Neural cell (in vitro differentiated cells): Measurements from ENCODE around the gene SMPD2. TPM values are rescaled to one million over a fixed set of nuclear protein-coding genes. Genes with fewer than 3 reads are reported as not detected.

Experiments used
- H2AFZ ChIP-seq: fragments of 200-600, 300-800 bp; sonication (generic), shearing (Covaris generic); 2 replicates; pipeline ENCODE4 v1.6.0; 2014; ENCODE audit warnings: low read depth, mild to moderate bottlenecking, antibody characterized with exemption, low read length, moderate library complexity
- H3F3A ChIP-seq: fragments of 200-600 bp; shearing (Covaris generic); 2 replicates; pipeline ENCODE4 v1.6.1; 2016; ENCODE audit warnings: mild to moderate bottlenecking, moderate library complexity, mixed read lengths, antibody characterized with exemption, low read length; ENCODE audit not compliant: insufficient read depth, poor library complexity, severe bottlenecking
- H3K27ac ChIP-seq: fragments of 200-600, 300-800 bp; sonication (generic), shearing (Covaris generic); 2 replicates; pipeline ENCODE4 v1.5.1; 2014; ENCODE audit warnings: mild to moderate bottlenecking, low read length, moderate library complexity
- H3K27me3 ChIP-seq: fragments of 300-800, 200-600 bp; sonication (generic), shearing (Covaris generic); 2 replicates; pipeline ENCODE4 v1.6.0; 2014; ENCODE audit warnings: mild to moderate bottlenecking, low read depth, low read length, moderate library complexity; ENCODE audit not compliant: insufficient read depth
- H3K36me3 ChIP-seq: fragments of 300-800, 200-600 bp; sonication (generic), shearing (Covaris generic); 2 replicates; pipeline ENCODE4 v1.5.1; 2014; ENCODE audit warnings: mild to moderate bottlenecking, antibody characterized with exemption, low read length, moderate library complexity; ENCODE audit not compliant: insufficient read depth
- H3K4me2 ChIP-seq: fragments of 300-800, 200-600 bp; sonication (generic), shearing (Covaris generic); 2 replicates; pipeline ENCODE4 v1.6.0; 2014; ENCODE audit warnings: mild to moderate bottlenecking, low read length
- H3K4me3 ChIP-seq: fragments of 300-800, 200-600 bp; sonication (generic), shearing (Covaris generic); 2 replicates; pipeline ENCODE4 v1.5.1; 2014; ENCODE audit warnings: mild to moderate bottlenecking, low read length, moderate library complexity
- H3K79me2 ChIP-seq: fragments of 200-600 bp; shearing (Covaris generic); replicated peaks from 2 replicates; pipeline ENCODE4 v1.6.0; 2014; ENCODE audit warnings: mild to moderate bottlenecking, low read length, moderate library complexity; ENCODE audit not compliant: insufficient read depth
- H3K9ac ChIP-seq: fragments of 300-800, 200-600 bp; sonication (generic), shearing (Covaris generic); 2 replicates; pipeline ENCODE4 v1.6.1; 2016; ENCODE audit warnings: mild to moderate bottlenecking, low read length, mixed read lengths
- H3K9me2 ChIP-seq: fragments of 200-600 bp; shearing (Covaris generic); 2 replicates; pipeline ENCODE4 v1.6.1; 2016; ENCODE audit warnings: mild to moderate bottlenecking, low read length, mixed read lengths; ENCODE audit not compliant: insufficient read depth
- H3K9me3 ChIP-seq: fragments of 200-600, 300-800 bp; sonication (generic), shearing (Covaris generic); 2 replicates; pipeline ENCODE4 v1.6.1; 2016; ENCODE audit warnings: mild to moderate bottlenecking, mixed run types, low read length, moderate library complexity, mixed read lengths
- H4K20me1 ChIP-seq: fragments of 200-600 bp; shearing (Covaris generic); 2 replicates; pipeline ENCODE4 v1.6.1; 2016; ENCODE audit warnings: mild to moderate bottlenecking, mixed run types; ENCODE audit not compliant: insufficient read depth
- EP300 ChIP-seq: fragments of 450-650 bp; conservative IDR thresholded peaks from 2 replicates; pipeline ENCODE4 v1.6.1; 2014; ENCODE audit warnings: antibody characterized with exemption, mild to moderate bottlenecking, moderate library complexity; ENCODE audit not compliant: poor library complexity, severe bottlenecking
- EZH2 ChIP-seq: fragments of 200-600, 300-800 bp; shearing (Covaris generic), sonication (generic); IDR thresholded peaks from 2 replicates; pipeline ENCODE4 v1.6.1; 2014; ENCODE audit warnings: antibody characterized with exemption, low read length, borderline replicate concordance, mild to moderate bottlenecking; ENCODE audit not compliant: insufficient read depth, poor library complexity, severe bottlenecking
- MXI1 ChIP-seq: fragments of 450-650 bp; conservative IDR thresholded peaks from 2 replicates; pipeline ENCODE4 v1.6.1; 2014; ENCODE audit warnings: antibody characterized with exemption, mild to moderate bottlenecking; ENCODE audit not compliant: poor library complexity, severe bottlenecking
- POLR2AphosphoS5 ChIP-seq: IDR thresholded peaks from 2 replicates; pipeline ENCODE4 v1.6.1; 2012
- RAD21 ChIP-seq: fragments of 450-650 bp; conservative IDR thresholded peaks from 2 replicates; pipeline ENCODE4 v1.6.1; 2014; ENCODE audit warnings: antibody characterized with exemption, mild to moderate bottlenecking, moderate library complexity
- SMC3 ChIP-seq: fragments of 450-650 bp; conservative IDR thresholded peaks from 2 replicates; pipeline ENCODE4 v1.6.1; 2014; ENCODE audit warnings: antibody characterized with exemption, mild to moderate bottlenecking, moderate library complexity; ENCODE audit not compliant: poor library complexity
- TAF1 ChIP-seq: IDR thresholded peaks from 2 replicates; pipeline ENCODE4 v1.6.1; 2012; ENCODE audit warnings: low read depth
- polyA plus RNA-seq: library from polyadenylated mRNA; depleted of rRNA; stranded (reverse); fragments of >200 nt; gene quantifications from 2 replicates; pipeline ENCODE4 v1.2.3, GENCODE V29; 2014
- TF ChIP-seq, protein P1 (sequence below): IDR thresholded peaks from 2 replicates; pipeline ENCODE4 v1.6.1; 2012; ENCODE audit warnings: borderline replicate concordance
- TF ChIP-seq, protein P2 (sequence below): fragments of 450-650 bp; IDR thresholded peaks from 2 replicates; pipeline ENCODE4 v1.5.1; 2014; ENCODE audit warnings: antibody characterized with exemption, mild to moderate bottlenecking, moderate library complexity; ENCODE audit not compliant: poor library complexity, severe bottlenecking

SMPD2 gene
- polyA plus RNA-seq, 1 donor from 2014 or later, result 8.0 TPM

DNA sequence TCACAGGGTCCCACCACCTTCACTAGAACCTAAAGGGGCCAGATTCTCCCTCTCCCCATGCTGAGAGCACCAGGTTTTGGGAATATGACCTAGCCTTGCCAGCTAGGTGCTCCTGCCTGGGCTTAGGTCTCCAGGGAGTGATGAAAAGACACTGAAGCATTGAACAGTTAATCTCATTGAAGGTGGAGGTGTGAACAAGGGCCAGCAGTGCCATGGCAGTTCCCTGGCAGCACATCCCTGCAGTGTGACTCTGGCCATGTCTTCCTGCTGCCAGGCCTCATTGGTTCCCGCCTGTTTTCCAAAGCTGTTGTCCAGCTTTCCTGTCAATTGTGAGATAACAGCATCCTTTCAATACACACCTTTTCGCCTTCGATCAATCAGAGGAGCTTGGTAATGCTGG, 11.0 kb upstream of the SMPD2 start:
- Histone ChIP-seq H3K27ac (no peak overlapping the region), H3K9me3 (no peaks in the 10 kb centered on the region), H4K20me1 (no peaks in the 10 kb centered on the region), H2AFZ (no peak overlapping the region), H3K4me2 (no peak overlapping the region), H3K9ac (no peak overlapping the region), H3K9me2 (no peaks in the 10 kb centered on the region), H3K36me3 (no peaks in the 10 kb centered on the region), H3K4me3 (no peak overlapping the region), H3K27me3 (no peaks in the 10 kb centered on the region), H3F3A (no peaks in the 10 kb centered on the region), H3K79me2 (no peaks in the 10 kb centered on the region)
- no peak for TF ChIP-seq RAD21
- TF ChIP-seq, protein P1, sequence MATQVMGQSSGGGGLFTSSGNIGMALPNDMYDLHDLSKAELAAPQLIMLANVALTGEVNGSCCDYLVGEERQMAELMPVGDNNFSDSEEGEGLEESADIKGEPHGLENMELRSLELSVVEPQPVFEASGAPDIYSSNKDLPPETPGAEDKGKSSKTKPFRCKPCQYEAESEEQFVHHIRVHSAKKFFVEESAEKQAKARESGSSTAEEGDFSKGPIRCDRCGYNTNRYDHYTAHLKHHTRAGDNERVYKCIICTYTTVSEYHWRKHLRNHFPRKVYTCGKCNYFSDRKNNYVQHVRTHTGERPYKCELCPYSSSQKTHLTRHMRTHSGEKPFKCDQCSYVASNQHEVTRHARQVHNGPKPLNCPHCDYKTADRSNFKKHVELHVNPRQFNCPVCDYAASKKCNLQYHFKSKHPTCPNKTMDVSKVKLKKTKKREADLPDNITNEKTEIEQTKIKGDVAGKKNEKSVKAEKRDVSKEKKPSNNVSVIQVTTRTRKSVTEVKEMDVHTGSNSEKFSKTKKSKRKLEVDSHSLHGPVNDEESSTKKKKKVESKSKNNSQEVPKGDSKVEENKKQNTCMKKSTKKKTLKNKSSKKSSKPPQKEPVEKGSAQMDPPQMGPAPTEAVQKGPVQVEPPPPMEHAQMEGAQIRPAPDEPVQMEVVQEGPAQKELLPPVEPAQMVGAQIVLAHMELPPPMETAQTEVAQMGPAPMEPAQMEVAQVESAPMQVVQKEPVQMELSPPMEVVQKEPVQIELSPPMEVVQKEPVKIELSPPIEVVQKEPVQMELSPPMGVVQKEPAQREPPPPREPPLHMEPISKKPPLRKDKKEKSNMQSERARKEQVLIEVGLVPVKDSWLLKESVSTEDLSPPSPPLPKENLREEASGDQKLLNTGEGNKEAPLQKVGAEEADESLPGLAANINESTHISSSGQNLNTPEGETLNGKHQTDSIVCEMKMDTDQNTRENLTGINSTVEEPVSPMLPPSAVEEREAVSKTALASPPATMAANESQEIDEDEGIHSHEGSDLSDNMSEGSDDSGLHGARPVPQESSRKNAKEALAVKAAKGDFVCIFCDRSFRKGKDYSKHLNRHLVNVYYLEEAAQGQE, result no peak

DNA sequence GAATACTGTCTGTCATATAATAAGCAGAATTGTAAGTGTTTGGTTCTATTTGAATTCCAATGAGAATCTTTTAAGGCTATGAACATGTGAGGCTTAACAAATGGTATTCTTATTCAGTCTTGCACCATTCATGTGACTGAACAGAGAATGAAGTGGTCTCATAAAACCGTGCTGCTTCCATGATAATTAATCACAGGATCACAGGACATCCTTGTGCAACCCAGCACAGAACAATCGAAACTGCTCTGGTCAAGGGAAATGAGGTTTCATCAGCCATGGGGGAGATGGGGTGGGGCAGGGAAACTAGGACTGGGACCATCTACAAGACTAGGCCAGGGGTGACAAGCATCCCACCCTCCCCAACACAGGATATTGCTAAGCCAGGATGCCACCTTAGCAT, 6.1 kb upstream of the SMPD2 start:
- H3K27me3 ChIP-seq, result no peaks in the 10 kb centered on the region
- no peaks in the 10 kb centered on the region for H3K79me2 ChIP-seq
- no peaks in the 10 kb centered on the region for H4K20me1 ChIP-seq
- H3K4me2 ChIP-seq, result no peak overlapping the region
- no peaks in the 10 kb centered on the region for H3K36me3 ChIP-seq
- no peak overlapping the region for H3K27ac ChIP-seq
- TF ChIP-seq TAF1 (no peak), EZH2 (no peak), MXI1 (no peak), RAD21 (no peak), POLR2AphosphoS5 (no peak), SMC3 (no peak), EP300 (no peak)
- TF ChIP-seq, protein P2, sequence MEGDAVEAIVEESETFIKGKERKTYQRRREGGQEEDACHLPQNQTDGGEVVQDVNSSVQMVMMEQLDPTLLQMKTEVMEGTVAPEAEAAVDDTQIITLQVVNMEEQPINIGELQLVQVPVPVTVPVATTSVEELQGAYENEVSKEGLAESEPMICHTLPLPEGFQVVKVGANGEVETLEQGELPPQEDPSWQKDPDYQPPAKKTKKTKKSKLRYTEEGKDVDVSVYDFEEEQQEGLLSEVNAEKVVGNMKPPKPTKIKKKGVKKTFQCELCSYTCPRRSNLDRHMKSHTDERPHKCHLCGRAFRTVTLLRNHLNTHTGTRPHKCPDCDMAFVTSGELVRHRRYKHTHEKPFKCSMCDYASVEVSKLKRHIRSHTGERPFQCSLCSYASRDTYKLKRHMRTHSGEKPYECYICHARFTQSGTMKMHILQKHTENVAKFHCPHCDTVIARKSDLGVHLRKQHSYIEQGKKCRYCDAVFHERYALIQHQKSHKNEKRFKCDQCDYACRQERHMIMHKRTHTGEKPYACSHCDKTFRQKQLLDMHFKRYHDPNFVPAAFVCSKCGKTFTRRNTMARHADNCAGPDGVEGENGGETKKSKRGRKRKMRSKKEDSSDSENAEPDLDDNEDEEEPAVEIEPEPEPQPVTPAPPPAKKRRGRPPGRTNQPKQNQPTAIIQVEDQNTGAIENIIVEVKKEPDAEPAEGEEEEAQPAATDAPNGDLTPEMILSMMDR, result no peak
- TF ChIP-seq, protein P1, result no peak
- H2AFZ ChIP-seq, result no peak overlapping the region
- H3F3A ChIP-seq, result no peaks in the 10 kb centered on the region
- H3K9ac ChIP-seq, result no peak overlapping the region
- no peaks in the 10 kb centered on the region for H3K9me2 ChIP-seq
- H3K9me3 ChIP-seq, result no peaks in the 10 kb centered on the region
- no peak overlapping the region for H3K4me3 ChIP-seq
